ENCODE measurements around the gene ALAS1.

GRCh38 chr3:52220380-52221026, 22.5 kb downstream of the ALAS1 start:
- TF ChIP-seq CTCF (conservative IDR thresholded peaks at IDR 0.05; ENCODE audit: low read depth, low read length) (peak; percentile 94), EZH2 (IDR thresholded peaks at IDR 0.05; ENCODE audit: low read length, unreplicated experiment) (no peak), EZH2phosphoT487 (IDR thresholded peaks at IDR 0.05; ENCODE audit: borderline replicate concordance, low read length) (no peak)

All from PC-3 (cell line).